ENCODE results near the gene ST3GAL6. TPM values are rescaled to one million over a fixed set of nuclear protein-coding genes. Genes with fewer than 3 reads are reported as not detected.
"Not testable (repeated sequence)": the region's sequence is repeated elsewhere in the genome, so short reads cannot be mapped to it uniquely, and the experiment has no call there.

The ST3GAL6 gene
- total RNA-seq, 1 experiment from 2014 or later = 11.1 TPM

GRCh38 chr3:98801043-98801747 is 38.1 kb downstream of the ST3GAL6 start:
- no peak for DNase-seq (ENCODE audit: low spot score)

DNA sequence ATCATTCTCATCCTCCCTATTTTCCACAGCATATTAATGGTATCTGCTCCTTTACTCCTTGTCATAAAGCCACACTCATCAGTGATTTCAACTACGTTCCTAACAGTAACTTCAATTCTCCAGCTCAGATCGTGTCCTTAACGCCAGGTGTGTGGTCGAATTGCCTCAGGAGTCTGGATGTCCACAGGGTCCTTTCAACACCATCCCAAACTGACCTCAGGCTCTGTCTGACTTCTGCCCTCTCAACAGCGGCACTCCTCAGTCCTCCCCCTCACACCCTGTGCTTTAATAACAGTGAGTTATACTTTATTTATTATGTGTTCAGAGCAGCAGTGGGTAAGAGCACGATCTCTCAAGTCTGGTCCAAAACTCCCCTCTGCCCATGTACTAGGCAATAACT is 42.4 kb downstream of the ST3GAL6 start:
- DNase-seq (ENCODE audit: low spot score) = no peak

- DNase-seq (ENCODE audit: low spot score) = no peak
Measured at GRCh38 chr3:98806521-98806920, 43.4 kb downstream of the ST3GAL6 start.

- DNase-seq (ENCODE audit: low spot score) = no peak
Measured at GRCh38 chr3:98807011-98807410, 43.9 kb downstream of the ST3GAL6 start.

DNA sequence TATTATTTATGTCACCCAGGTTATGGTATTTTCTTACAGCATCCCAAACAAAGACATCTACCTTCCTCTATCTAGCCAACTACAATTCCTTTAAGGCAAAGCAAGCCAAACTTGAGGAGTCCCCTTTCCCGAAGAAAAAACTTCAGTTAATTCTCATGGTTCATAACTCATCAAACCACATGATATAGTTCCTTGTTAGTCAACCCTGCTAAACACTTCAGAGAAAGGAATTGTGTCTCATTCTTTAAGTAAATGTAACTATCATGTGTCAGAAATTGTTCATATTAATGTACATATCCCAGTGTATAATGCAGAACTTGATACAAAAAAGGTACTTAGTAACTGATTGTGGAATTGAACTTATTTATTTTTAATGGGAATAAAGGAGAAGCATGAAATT is 44.4 kb downstream of the ST3GAL6 start:
- DNase-seq (ENCODE audit: low spot score) = no peak

DNA sequence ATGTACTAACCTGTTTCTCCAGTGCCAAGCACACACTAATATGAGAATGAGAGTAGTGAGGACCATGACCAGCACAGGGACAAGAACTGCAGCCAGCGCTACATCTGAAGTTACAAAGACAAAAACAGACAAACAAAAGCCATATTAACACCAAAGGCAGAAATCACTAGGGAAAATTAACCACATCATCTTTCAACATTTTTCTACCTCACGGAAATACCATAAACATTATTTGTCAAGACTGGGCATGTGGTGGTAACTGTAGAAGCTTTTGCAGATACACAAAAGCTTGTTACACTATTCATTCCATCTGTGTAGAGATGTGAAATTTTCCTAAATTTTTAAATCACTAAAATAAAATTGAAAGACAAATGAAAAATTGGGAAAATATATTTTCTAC is 44.9 kb downstream of the ST3GAL6 start:
- DNase-seq (ENCODE audit: low spot score) = no peak

GRCh38 chr3:98809557-98809956 is 46.4 kb downstream of the ST3GAL6 start:
- no peak for DNase-seq (ENCODE audit: low spot score)

DNA sequence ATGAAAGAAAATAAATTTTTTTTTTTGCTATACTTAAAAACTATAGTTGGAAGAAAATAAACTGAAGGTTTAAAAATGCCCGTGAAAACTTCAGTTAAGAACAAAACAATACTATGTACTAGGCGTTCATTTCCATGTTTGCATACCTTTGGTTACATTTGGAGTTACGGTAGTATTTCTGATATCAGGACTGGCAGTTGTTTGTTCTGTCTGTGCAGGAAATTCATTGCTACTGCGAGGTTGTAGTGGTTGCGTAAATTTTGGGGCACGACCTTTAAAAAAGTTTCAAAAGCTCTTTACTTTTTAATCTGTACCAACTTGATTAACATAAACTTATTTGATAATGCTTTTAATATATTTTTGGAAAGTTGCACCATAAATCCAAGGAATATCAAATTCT is 47.9 kb downstream of the ST3GAL6 start:
- no peak for DNase-seq (ENCODE audit: low spot score)

DNA sequence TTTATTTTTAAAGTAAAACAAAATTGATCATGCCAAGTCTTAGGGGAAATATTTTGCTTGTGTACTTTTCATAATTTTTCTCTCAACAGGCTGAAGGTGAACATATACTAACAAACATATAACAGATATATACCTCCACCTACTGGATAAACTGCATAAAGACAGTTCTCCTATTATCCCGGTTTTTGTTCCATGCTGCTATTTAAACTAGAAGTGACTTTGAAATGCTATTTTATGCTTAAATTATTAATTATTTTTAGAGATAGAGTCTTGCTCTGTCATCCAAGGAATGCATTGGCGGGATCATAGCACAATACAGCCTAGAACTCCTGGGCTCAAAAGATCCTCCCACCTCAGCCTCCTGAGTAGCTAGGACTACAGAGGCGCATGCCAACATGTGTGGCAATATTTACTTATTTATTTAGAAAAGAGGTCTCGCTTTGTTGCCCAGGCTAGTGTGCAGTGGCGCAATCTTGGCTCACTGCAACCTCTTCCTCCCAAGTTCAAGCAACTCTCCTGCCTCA is 49.8 kb downstream of the ST3GAL6 start:
- peak; percentile 48 for DNase-seq (ENCODE audit: low spot score)

GRCh38 chr3:98814817-98815420 is 51.8 kb downstream of the ST3GAL6 start:
- DNase-seq (ENCODE audit: low spot score) = peak; percentile 67

GRCh38 chr3:98817547-98818041 is 54.5 kb downstream of the ST3GAL6 start:
- peak; percentile 73 for DNase-seq (ENCODE audit: low spot score)

DNA sequence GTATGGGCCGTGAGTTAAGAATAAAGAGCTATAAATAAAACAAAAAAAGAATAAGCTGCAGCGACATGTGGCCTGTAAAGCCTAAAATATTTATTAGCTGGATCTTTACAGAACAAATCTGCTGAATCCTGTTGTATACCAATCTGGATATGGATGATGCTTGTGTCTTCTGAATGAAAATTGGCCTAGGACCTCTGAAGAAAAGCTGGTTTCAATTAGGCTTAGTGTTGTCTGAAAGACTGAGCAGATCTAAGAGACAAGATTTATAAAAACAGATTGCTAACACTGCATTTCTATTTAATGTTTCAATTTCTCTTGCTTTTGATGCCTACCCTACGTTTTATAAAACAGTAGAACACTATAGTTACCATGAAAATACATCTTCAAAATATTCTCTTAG is 57.9 kb downstream of the ST3GAL6 start:
- DNase-seq (ENCODE audit: low spot score) = no peak

DNA sequence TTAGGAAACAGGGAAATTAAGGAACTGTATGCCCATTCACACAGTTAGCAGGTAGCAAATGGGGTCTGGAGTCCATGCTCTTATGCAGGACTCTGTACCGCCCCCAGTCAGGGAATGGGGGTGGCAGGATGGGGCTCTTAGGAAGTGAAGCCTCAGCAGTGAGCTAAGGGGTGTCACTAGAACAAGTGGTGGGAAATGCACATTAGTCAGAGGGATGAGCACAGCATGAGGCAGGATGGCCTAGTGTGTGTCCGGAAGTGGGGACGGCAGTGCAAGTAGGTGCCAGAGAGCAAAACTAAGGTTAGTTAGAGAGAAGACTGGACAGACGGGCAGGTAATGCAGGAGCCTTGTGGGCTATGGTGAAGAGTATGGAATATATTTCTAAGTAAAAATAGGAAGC is 60.7 kb downstream of the ST3GAL6 start:
- peak; percentile 85 for DNase-seq (ENCODE audit: low spot score)

DNA sequence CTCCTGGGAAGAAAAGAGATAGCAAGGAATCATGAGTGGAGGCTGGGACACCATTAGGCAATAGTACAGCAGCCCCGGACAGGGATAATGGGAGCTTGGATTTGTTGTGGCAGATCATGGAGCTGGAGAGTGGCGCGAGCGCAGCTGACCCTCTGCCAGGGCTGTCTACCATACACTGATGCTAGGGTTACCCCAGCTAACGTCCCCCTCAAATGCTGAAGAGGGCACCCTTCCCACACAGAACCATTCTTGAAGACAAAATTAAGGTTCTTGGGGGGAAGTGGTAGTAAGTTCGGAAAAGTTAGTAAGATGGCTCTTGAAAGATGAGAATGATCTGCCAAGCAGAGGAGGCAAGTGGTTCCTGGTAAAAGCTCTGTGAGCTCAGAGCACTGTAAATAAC is 61.1 kb downstream of the ST3GAL6 start:
- DNase-seq (ENCODE audit: low spot score) = no peak

- no peak for DNase-seq (ENCODE audit: low spot score)
Measured at GRCh38 chr3:98826126-98826525, 63.0 kb downstream of the ST3GAL6 start.

DNA sequence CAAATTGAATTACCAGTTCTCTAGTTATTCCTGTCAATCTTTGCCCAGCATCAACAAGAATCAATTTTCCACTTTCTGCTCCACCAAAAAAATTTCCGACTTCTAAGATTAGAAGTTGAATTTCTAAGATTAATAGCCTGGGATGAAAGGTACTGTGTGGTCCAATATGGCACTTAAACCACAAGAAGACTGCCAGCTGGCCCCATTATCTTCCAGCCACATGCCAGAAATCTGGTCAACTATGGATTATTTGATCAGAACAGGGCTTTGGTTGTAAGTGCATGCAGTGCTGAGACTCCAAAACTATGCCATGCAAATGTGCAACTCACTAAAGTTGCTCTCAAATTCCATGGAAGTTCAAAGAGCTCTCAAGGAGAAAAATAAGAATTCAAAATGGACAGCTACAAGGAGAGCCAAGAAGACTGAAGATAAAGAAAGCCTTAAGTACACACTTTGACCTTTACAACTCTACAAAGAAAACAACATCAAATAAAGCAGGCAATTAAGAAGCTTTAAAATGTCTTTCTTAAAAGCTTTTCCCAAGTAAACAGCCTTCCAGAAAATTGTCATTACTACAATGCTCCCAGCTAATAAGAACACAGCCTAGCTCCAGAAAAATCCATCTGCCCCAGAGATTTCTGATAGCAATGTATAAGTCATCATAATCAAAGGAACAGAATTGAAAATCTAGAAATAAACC is 64.2 kb downstream of the ST3GAL6 start:
- DNase-seq (ENCODE audit: low spot score) = no peak

- DNase-seq (ENCODE audit: low spot score) = no peak
Measured at GRCh38 chr3:98829246-98829832, 66.2 kb downstream of the ST3GAL6 start.

- DNase-seq (ENCODE audit: low spot score) = not testable (repeated sequence)
Measured at GRCh38 chr3:98831060-98831459, 67.9 kb downstream of the ST3GAL6 start.

GRCh38 chr3:98839846-98840245 is 76.7 kb downstream of the ST3GAL6 start:
- DNase-seq (ENCODE audit: low spot score) = peak; percentile 50

- no peak for DNase-seq (ENCODE audit: low spot score)
Measured at GRCh38 chr3:98843266-98843959, 80.3 kb downstream of the ST3GAL6 start.
